ENCODE measurements around the gene TRIM60. TPM values are rescaled to one million over a fixed set of nuclear protein-coding genes. Genes with fewer than 3 reads are reported as not detected.
A peak's percentile ranks its signal among the peaks of the same experiment; 100 is the strongest.
"Not testable (repeated sequence)": the region's sequence is repeated elsewhere in the genome, so short reads cannot be mapped to it uniquely, and the experiment has no call there.

Gene TRIM60
- not detected for total RNA-seq

GRCh38 chr4:165031436-165032211, at the start of gene TRIM60:
Gene TRIM60, plus strand, starts transcription at chr4:165031999. Its CDS starts 8,074 bp downstream, at chr4:165040073.
- Mint-ChIP-seq H3K36me3 (no peaks in the 10 kb centered on the region), H3K4me3 (no peak within 1 kb of the TSS), H3K27ac (no peak within 1 kb of the TSS), H3K4me1 (ENCODE audit: low read depth) (no peaks in the 10 kb centered on the region), H3K9me3 (no peaks in the 10 kb centered on the region), H3K27me3 (no peaks in the 10 kb centered on the region)
- POLR2A ChIA-PET, result no interaction called here
- intact Hi-C loops (cut with micrococcal nuclease), result no loop called here
- DNase-seq, result no peak
- CTCF ChIA-PET, result no interaction called here

- Mint-ChIP-seq H3K27me3 (peaks cover under 1% of the 10 kb centered on the region), H3K36me3 (no peaks in the 10 kb centered on the region), H3K9me3 (no peaks in the 10 kb centered on the region), H3K27ac (no peak overlapping the region), H3K4me3 (no peak overlapping the region), H3K4me1 (ENCODE audit: low read depth) (no peaks in the 10 kb centered on the region)
- intact Hi-C loops (cut with micrococcal nuclease), result no loop called here
- CTCF ChIA-PET, result no interaction called here
- POLR2A ChIA-PET, result no interaction called here
- no peak for DNase-seq
These were observed 42.3 kb upstream of the TRIM60 start for GRCh38 chr4:164989471-164989870.

- not testable (repeated sequence) for H3K36me3 Mint-ChIP-seq, DNase-seq, H3K9me3 Mint-ChIP-seq
These were observed 41.0 kb upstream of the TRIM60 start for GRCh38 chr4:164990786-164991185.

GRCh38 chr4:164996123-164996522, 35.7 kb upstream of the TRIM60 start:
- intact Hi-C loops (cut with micrococcal nuclease); DNase-seq; H3K4me1 Mint-ChIP-seq (ENCODE audit: low read depth); H3K27ac Mint-ChIP-seq; H3K4me3 Mint-ChIP-seq; H3K9me3 Mint-ChIP-seq; CTCF ChIA-PET; H3K36me3 Mint-ChIP-seq; POLR2A ChIA-PET: not testable (repeated sequence)
- peaks cover 14% of the 10 kb centered on the region for H3K27me3 Mint-ChIP-seq

More at GRCh38 chr4:164990786-164991185, 41.0 kb upstream of the TRIM60 start:
- H3K27ac Mint-ChIP-seq; H3K4me1 Mint-ChIP-seq (ENCODE audit: low read depth); intact Hi-C loops (cut with micrococcal nuclease); H3K4me3 Mint-ChIP-seq; CTCF ChIA-PET; H3K27me3 Mint-ChIP-seq; POLR2A ChIA-PET: not testable (repeated sequence)

- intact Hi-C loops (cut with micrococcal nuclease), result no loop called here
- Mint-ChIP-seq H3K36me3 (no peaks in the 10 kb centered on the region), H3K9me3 (no peaks in the 10 kb centered on the region), H3K4me3 (no peak overlapping the region), H3K4me1 (ENCODE audit: low read depth) (no peaks in the 10 kb centered on the region), H3K27ac (no peak overlapping the region), H3K27me3 (peaks cover 14% of the 10 kb centered on the region)
- CTCF ChIA-PET, result no interaction called here
- no peak for DNase-seq
- POLR2A ChIA-PET, result no interaction called here
These were observed 34.5 kb upstream of the TRIM60 start for GRCh38 chr4:164997324-164997723.

- no peak for DNase-seq
- CTCF ChIA-PET, result no interaction called here
- Mint-ChIP-seq H3K27me3 (peaks cover 14% of the 10 kb centered on the region), H3K27ac (no peak overlapping the region), H3K9me3 (no peaks in the 10 kb centered on the region), H3K4me3 (no peak overlapping the region), H3K4me1 (ENCODE audit: low read depth) (no peaks in the 10 kb centered on the region), H3K36me3 (no peaks in the 10 kb centered on the region)
- intact Hi-C loops (cut with micrococcal nuclease), result no loop called here
- POLR2A ChIA-PET, result no interaction called here
These were observed 33.9 kb upstream of the TRIM60 start for GRCh38 chr4:164997941-164998340.

- POLR2A ChIA-PET; H3K36me3 Mint-ChIP-seq; H3K9me3 Mint-ChIP-seq; H3K4me3 Mint-ChIP-seq; H3K4me1 Mint-ChIP-seq (ENCODE audit: low read depth); H3K27ac Mint-ChIP-seq; intact Hi-C loops (cut with micrococcal nuclease); DNase-seq; CTCF ChIA-PET: not testable (repeated sequence)
- H3K27me3 Mint-ChIP-seq, result peaks cover 14% of the 10 kb centered on the region
These were observed 33.2 kb upstream of the TRIM60 start for GRCh38 chr4:164998526-164999080.

- POLR2A ChIA-PET; H3K27ac Mint-ChIP-seq; H3K4me3 Mint-ChIP-seq; H3K9me3 Mint-ChIP-seq; DNase-seq; intact Hi-C loops (cut with micrococcal nuclease); H3K36me3 Mint-ChIP-seq; CTCF ChIA-PET; H3K4me1 Mint-ChIP-seq (ENCODE audit: low read depth); H3K27me3 Mint-ChIP-seq: not testable (repeated sequence)
These were observed 29.8 kb upstream of the TRIM60 start for GRCh38 chr4:165001957-165002356.

GRCh38 chr4:165005352-165005925, 26.4 kb upstream of the TRIM60 start:
- peaks cover 10% of the 10 kb centered on the region for H3K4me1 Mint-ChIP-seq (ENCODE audit: low read depth)

GRCh38 chr4:165006456-165006855, 25.3 kb upstream of the TRIM60 start:
- H3K4me3 Mint-ChIP-seq, result no peak overlapping the region
- H3K27ac Mint-ChIP-seq, result no peak overlapping the region
- peaks cover 10% of the 10 kb centered on the region for H3K4me1 Mint-ChIP-seq (ENCODE audit: low read depth)
- ChIA-PET CTCF (no interaction called here), POLR2A (no interaction called here)
- H3K9me3 Mint-ChIP-seq, result no peaks in the 10 kb centered on the region
- no peaks in the 10 kb centered on the region for H3K36me3 Mint-ChIP-seq
- DNase-seq, result no peak
- intact Hi-C loops (cut with micrococcal nuclease), result no loop called here
- H3K27me3 Mint-ChIP-seq, result peaks cover 7% of the 10 kb centered on the region

More at GRCh38 chr4:165005352-165005925, 26.4 kb upstream of the TRIM60 start:
- no peaks in the 10 kb centered on the region for H3K27me3 Mint-ChIP-seq
- ChIA-PET POLR2A (no interaction called here), CTCF (no interaction called here)
- no peaks in the 10 kb centered on the region for H3K9me3 Mint-ChIP-seq
- H3K27ac Mint-ChIP-seq, result no peak overlapping the region
- intact Hi-C loops (cut with micrococcal nuclease), result no loop called here
- DNase-seq, result no peak
- H3K4me3 Mint-ChIP-seq, result no peak overlapping the region
- H3K36me3 Mint-ChIP-seq, result no peaks in the 10 kb centered on the region

GRCh38 chr4:165006886-165007285, 24.9 kb upstream of the TRIM60 start:
- no peak for DNase-seq
- intact Hi-C loops (cut with micrococcal nuclease), result no loop called here
- ChIA-PET CTCF (no interaction called here), POLR2A (no interaction called here)
- H3K27ac Mint-ChIP-seq, result no peak overlapping the region
- peaks cover 10% of the 10 kb centered on the region for H3K4me1 Mint-ChIP-seq (ENCODE audit: low read depth)
- H3K9me3 Mint-ChIP-seq, result no peaks in the 10 kb centered on the region
- no peaks in the 10 kb centered on the region for H3K36me3 Mint-ChIP-seq
- peaks cover 8% of the 10 kb centered on the region for H3K27me3 Mint-ChIP-seq
- no peak overlapping the region for H3K4me3 Mint-ChIP-seq

GRCh38 chr4:165009493-165010227, 22.1 kb upstream of the TRIM60 start:
- Mint-ChIP-seq H3K4me1 (ENCODE audit: low read depth) (peaks cover 10% of the 10 kb centered on the region), H3K4me3 (no peak overlapping the region), H3K27ac (no peak overlapping the region), H3K27me3 (peaks cover 12% of the 10 kb centered on the region), H3K36me3 (no peaks in the 10 kb centered on the region), H3K9me3 (no peaks in the 10 kb centered on the region)
- ChIA-PET CTCF (no interaction called here), POLR2A (no interaction called here)
- peak; percentile 28 for DNase-seq
- intact Hi-C loops (cut with micrococcal nuclease), result no loop called here
